DOHH2 (cell line): ENCODE data around the gene LRRC57.

Experiments used
- EZH2phosphoT487 ChIP-seq: fragments of 200-600 bp; sonication (generic); IDR thresholded peaks from 2 replicates; pipeline ENCODE4 v1.6.1; 2017; ENCODE audit warnings: borderline replicate concordance, mild to moderate bottlenecking, antibody characterized with exemption, low read length, moderate library complexity, mixed read lengths
- TF ChIP-seq, protein P1 (sequence below): fragments of 200-600 bp; sonication (generic); IDR thresholded peaks from one replicate; pipeline ENCODE4 v1.5.1; 2014; ENCODE audit warnings: antibody characterized with exemption, mild to moderate bottlenecking, low read depth, low read length; ENCODE audit not compliant: poor library complexity, severe bottlenecking

DNA sequence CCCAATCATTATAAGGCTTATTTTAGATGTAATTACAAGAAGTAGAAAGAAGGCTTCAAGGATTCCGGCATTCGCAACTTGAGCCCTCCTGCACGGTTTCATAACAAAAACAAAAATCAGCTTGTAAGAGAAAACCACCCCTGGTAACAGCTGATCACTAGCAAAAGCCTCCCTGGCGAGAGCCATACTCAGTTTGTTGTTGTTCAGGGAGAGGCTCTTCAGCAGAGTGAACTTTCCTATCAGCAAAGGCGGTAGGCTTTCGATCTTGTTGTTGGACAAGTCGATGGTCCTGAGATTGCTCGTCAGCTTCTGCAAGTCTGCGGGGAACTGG lies 710 bp downstream of the LRRC57 start:
- TF ChIP-seq, protein P1, sequence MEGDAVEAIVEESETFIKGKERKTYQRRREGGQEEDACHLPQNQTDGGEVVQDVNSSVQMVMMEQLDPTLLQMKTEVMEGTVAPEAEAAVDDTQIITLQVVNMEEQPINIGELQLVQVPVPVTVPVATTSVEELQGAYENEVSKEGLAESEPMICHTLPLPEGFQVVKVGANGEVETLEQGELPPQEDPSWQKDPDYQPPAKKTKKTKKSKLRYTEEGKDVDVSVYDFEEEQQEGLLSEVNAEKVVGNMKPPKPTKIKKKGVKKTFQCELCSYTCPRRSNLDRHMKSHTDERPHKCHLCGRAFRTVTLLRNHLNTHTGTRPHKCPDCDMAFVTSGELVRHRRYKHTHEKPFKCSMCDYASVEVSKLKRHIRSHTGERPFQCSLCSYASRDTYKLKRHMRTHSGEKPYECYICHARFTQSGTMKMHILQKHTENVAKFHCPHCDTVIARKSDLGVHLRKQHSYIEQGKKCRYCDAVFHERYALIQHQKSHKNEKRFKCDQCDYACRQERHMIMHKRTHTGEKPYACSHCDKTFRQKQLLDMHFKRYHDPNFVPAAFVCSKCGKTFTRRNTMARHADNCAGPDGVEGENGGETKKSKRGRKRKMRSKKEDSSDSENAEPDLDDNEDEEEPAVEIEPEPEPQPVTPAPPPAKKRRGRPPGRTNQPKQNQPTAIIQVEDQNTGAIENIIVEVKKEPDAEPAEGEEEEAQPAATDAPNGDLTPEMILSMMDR, result no peak
- TF ChIP-seq EZH2phosphoT487, result no peak
